GM12874 (cell line): ENCODE results near the gene GLIS1.

Experiments
- TF ChIP-seq, protein P1 (sequence below): IDR thresholded peaks from 2 replicates; pipeline ENCODE4 v1.5.1; 2011; ENCODE audit warnings: low read depth, mild to moderate bottlenecking, control low read depth, low read length, moderate library complexity; ENCODE audit not compliant: insufficient read depth

GLIS1 gene

GRCh38 chr1:53727461-53728092, 11.4 kb downstream of the GLIS1 start:
- TF ChIP-seq, protein P1, sequence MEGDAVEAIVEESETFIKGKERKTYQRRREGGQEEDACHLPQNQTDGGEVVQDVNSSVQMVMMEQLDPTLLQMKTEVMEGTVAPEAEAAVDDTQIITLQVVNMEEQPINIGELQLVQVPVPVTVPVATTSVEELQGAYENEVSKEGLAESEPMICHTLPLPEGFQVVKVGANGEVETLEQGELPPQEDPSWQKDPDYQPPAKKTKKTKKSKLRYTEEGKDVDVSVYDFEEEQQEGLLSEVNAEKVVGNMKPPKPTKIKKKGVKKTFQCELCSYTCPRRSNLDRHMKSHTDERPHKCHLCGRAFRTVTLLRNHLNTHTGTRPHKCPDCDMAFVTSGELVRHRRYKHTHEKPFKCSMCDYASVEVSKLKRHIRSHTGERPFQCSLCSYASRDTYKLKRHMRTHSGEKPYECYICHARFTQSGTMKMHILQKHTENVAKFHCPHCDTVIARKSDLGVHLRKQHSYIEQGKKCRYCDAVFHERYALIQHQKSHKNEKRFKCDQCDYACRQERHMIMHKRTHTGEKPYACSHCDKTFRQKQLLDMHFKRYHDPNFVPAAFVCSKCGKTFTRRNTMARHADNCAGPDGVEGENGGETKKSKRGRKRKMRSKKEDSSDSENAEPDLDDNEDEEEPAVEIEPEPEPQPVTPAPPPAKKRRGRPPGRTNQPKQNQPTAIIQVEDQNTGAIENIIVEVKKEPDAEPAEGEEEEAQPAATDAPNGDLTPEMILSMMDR, result no peak

- TF ChIP-seq, protein P1, result no peak
Measured at GRCh38 chr1:53726009-53726600, 12.9 kb downstream of the GLIS1 start.

DNA sequence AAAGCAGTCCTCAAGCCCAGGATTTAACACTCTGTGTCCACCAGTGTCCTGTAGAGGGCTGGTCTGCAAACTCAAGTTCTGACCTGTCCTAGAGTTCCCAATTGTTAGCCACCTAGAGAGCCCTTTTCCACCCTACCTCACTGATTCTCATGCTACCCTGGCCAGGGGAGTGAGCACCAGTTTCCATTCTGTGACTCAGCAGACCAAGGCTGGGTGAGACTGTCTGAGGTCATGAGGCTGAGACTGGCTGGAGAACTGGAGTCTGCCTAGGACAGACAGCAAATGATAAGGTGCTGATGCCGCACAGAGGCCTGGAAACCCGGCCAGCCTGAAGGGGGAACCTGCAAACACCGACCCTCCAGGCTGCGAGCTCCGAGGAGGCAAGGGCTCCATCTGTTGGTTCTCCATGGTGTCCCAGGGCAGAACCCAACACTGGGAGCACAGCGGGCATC, 13.7 kb downstream of the GLIS1 start:
- TF ChIP-seq, protein P1, result no peak

DNA sequence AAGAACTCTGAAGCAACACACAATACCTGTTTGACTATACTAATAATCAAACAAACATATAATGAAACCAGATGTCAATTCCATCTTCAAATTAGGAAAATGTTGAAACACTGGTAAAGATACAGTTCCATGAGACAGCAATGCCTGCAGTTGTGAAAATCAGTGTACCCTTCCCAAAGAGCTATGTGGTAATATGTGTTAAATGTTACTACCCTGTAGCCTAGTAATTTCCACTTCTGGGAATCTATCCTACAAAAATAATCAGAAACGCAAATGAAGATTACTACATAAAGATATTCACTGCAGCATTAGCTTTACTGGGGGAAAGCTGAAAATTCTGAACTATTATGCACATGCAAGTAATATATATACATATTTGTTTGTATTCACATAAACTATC, 16.9 kb downstream of the GLIS1 start:
- TF ChIP-seq, protein P1, result no peak

- TF ChIP-seq, protein P1, result no peak
Measured at GRCh38 chr1:53721088-53721487, 17.9 kb downstream of the GLIS1 start.

GRCh38 chr1:53719469-53719868, 19.5 kb downstream of the GLIS1 start:
- TF ChIP-seq, protein P1, result no peak

- TF ChIP-seq, protein P1, result no peak
Measured at GRCh38 chr1:53718443-53718842, 20.5 kb downstream of the GLIS1 start.
